ENCODE measurements around the gene FHIT. TPM values are rescaled to one million over a fixed set of nuclear protein-coding genes. Genes with fewer than 3 reads are reported as not detected.

FHIT gene
- total and polyA plus RNA-seq, 11 donors, result 4.2 to 26.8 (median 16.5) TPM

GRCh38 chr3:60501314-60501713 lies 749.9 kb downstream of the FHIT start:
- no peaks in the 10 kb centered on the region for H3K4me1 ChIP-seq
- TF ChIP-seq POLR2A (IDR thresholded peaks at IDR 0.05) (no peak), CTCF (IDR thresholded peaks at IDR 0.05) (no peak)
- H3K36me3 ChIP-seq, result no peaks in the 10 kb centered on the region
- H3K4me3 ChIP-seq, result no peak overlapping the region
- H3K27ac ChIP-seq, result no peak overlapping the region
- 82 to 95% (median 91%) methylated on average over 6 of the region's 6 CpGs for WGBS, 4 donors
- H3K9me3 ChIP-seq, result no peaks in the 10 kb centered on the region
- H3K27me3 ChIP-seq, result no peaks in the 10 kb centered on the region
- intact Hi-C loops (cut with DNase I), result no loop called here
- no peak for DNase-seq
- ATAC-seq, result no peak

GRCh38 chr3:60497902-60498301 lies 753.4 kb downstream of the FHIT start:
- H3K27ac ChIP-seq, result no peak overlapping the region
- H3K36me3 ChIP-seq, result no peaks in the 10 kb centered on the region
- H3K4me1 ChIP-seq, result no peaks in the 10 kb centered on the region
- H3K9me3 ChIP-seq, result no peaks in the 10 kb centered on the region
- intact Hi-C loops (cut with DNase I), result no loop called here
- ATAC-seq (no peak), DNase-seq (no peak)
- H3K4me3 ChIP-seq, result no peak overlapping the region
- TF ChIP-seq CTCF (IDR thresholded peaks at IDR 0.05), result no peak
- TF ChIP-seq POLR2A (IDR thresholded peaks at IDR 0.05), result no peak
- no peaks in the 10 kb centered on the region for H3K27me3 ChIP-seq
- WGBS, 4 donors, result 22 to 30% (median 29%) methylated on average over 1 of the region's 1 CpG

- H3K4me3 ChIP-seq, result no peak overlapping the region
- no peak for TF ChIP-seq POLR2A (IDR thresholded peaks at IDR 0.05)
- TF ChIP-seq CTCF (IDR thresholded peaks at IDR 0.05), result no peak
- no peak overlapping the region for H3K27ac ChIP-seq
- ATAC-seq (no peak), DNase-seq (no peak)
- no peaks in the 10 kb centered on the region for H3K9me3 ChIP-seq
- WGBS, 4 donors, result 83 to 93% (median 88%) methylated on average over 2 of the region's 2 CpGs
- H3K4me1 ChIP-seq, result no peaks in the 10 kb centered on the region
- H3K36me3 ChIP-seq, result no peaks in the 10 kb centered on the region
- intact Hi-C loops (cut with DNase I), result no loop called here
- H3K27me3 ChIP-seq, result no peaks in the 10 kb centered on the region
Measured at GRCh38 chr3:60490992-60491391, 760.3 kb downstream of the FHIT start.

GRCh38 chr3:60475096-60475495 lies 776.2 kb downstream of the FHIT start:
- no peak for TF ChIP-seq CTCF (IDR thresholded peaks at IDR 0.05)
- 40 to 70% (median 50%) methylated on average over 2 of the region's 2 CpGs for WGBS, 4 donors
- DNase-seq (no peak), ATAC-seq (no peak)
- Histone ChIP-seq H3K36me3 (no peaks in the 10 kb centered on the region), H3K27me3 (no peaks in the 10 kb centered on the region), H3K4me3 (no peak overlapping the region), H3K9me3 (no peaks in the 10 kb centered on the region), H3K4me1 (peaks cover 0 to 7% (median 0%) of the 10 kb centered on the region in 12 donors), H3K27ac (no peak overlapping the region)
- intact Hi-C loops (cut with DNase I), result no loop called here
